Measurements from ENCODE around the gene SH3RF3.

The SH3RF3 gene

DNA sequence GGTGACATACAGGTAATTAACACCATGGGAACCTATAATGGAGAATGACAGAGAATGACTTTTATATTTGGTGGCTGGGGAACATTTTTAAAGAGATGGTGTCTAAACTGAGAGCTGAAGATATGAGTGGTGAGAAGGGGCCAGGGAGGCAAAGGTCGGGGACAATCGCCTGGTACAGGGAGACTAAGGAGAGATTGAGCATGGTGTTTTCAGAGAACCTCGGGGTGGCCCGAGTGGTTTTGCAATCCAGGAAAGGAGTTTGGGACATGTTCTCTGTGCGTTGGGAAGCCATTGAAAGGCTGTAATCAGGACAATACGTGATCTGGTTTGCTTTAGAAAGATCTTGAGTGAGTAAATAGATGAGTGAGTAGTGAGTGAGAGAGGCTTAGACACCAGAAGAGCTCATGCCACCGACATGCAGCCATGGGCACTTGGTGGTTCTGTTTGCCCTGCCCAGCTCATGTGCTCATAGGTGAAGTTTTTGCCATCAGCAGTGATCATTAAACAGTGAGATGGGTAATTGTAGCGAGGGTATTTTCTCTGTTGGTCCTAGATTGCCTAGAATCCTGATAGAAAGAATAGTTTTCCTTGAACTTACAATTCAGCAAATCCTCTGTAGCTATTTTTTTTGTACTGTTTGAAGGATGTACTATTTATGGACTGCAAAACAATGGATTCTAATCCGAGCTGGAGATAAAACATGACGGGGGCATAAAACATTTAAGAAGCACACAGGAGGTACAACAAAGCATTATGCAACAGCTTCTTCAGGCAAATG lies 114.7 kb downstream of the SH3RF3 start:
- no peak overlapping the region for H3K23ac ChIP-seq (ENCODE audit: low read length)
- H3K4me2 ChIP-seq (ENCODE audit: low read length), result no peak overlapping the region
- H2AK5ac ChIP-seq (ENCODE audit: low read length), result no peak overlapping the region
- WGBS (ENCODE audit: extremely low coverage, insufficient coverage, low lambda C conversion rate), result no CpG with 5 or more reads among the region's 10 CpGs
- no peak for DNase-seq
- H3K18ac ChIP-seq (ENCODE audit: low read length), result no peak overlapping the region
- H3K36me3 ChIP-seq (ENCODE audit: control insufficient read depth, insufficient read depth, low read length), result no peaks in the 10 kb centered on the region
- H3K56ac ChIP-seq (ENCODE audit: low read length), result no peak overlapping the region
- H3K4me3 ChIP-seq (ENCODE audit: low read length), result no peak overlapping the region
- H4K8ac ChIP-seq (ENCODE audit: low read depth, low read length), result no peak overlapping the region
- H2BK5ac ChIP-seq (ENCODE audit: low read length), result no peak overlapping the region
- no peaks in the 10 kb centered on the region for H3K79me2 ChIP-seq (ENCODE audit: control insufficient read depth, insufficient read depth, low read length)
- no peaks in the 10 kb centered on the region for H3K4me1 ChIP-seq (ENCODE audit: control insufficient read depth, low read depth, low read length)
- H4K5ac ChIP-seq (ENCODE audit: low read length), result no peak overlapping the region
- H3K27ac ChIP-seq (ENCODE audit: low read depth, low read length), result no peak overlapping the region
- no peaks in the 10 kb centered on the region for H3K79me1 ChIP-seq (ENCODE audit: low read length)
- no peak overlapping the region for H2BK15ac ChIP-seq (replicated peaks; ENCODE audit: low read depth)
- H3K27me3 ChIP-seq (ENCODE audit: insufficient read depth, low read length, poor library complexity), result no peaks in the 10 kb centered on the region
- no peak overlapping the region for H3K9ac ChIP-seq (ENCODE audit: low read length)
- H2BK120ac ChIP-seq (ENCODE audit: low read depth, low read length), result no peak overlapping the region
- no peak overlapping the region for H3K4ac ChIP-seq (ENCODE audit: low read depth, low read length)

DNA sequence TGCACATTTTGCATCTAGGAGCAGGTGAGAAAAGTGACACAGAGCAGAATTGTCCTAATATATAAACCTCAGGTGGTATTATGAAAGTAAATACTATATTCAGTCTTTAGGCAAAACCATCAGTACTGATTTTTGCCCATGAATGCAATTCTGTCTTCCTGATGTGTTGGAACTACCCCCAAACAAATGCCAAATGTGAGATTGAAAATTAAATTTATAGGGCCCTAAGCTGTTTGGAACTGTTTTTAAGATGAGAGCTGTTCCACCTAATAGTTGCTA lies 115.2 kb downstream of the SH3RF3 start:
- Histone ChIP-seq H3K27ac (ENCODE audit: low read depth, low read length) (no peak overlapping the region), H2BK5ac (ENCODE audit: low read length) (no peak overlapping the region), H4K8ac (ENCODE audit: low read depth, low read length) (no peak overlapping the region), H3K9ac (ENCODE audit: low read length) (no peak overlapping the region), H3K4me2 (ENCODE audit: low read length) (no peak overlapping the region), H3K27me3 (ENCODE audit: insufficient read depth, low read length, poor library complexity) (no peaks in the 10 kb centered on the region), H2BK120ac (ENCODE audit: low read depth, low read length) (no peak overlapping the region), H3K79me1 (ENCODE audit: low read length) (no peaks in the 10 kb centered on the region), H2BK15ac (replicated peaks; ENCODE audit: low read depth) (no peak overlapping the region), H3K23ac (ENCODE audit: low read length) (no peak overlapping the region), H4K5ac (ENCODE audit: low read length) (no peak overlapping the region), H3K56ac (ENCODE audit: low read length) (no peak overlapping the region), H3K79me2 (ENCODE audit: control insufficient read depth, insufficient read depth, low read length) (no peaks in the 10 kb centered on the region), H3K18ac (ENCODE audit: low read length) (no peak overlapping the region), H3K4ac (ENCODE audit: low read depth, low read length) (no peak overlapping the region), H3K4me1 (ENCODE audit: control insufficient read depth, low read depth, low read length) (no peaks in the 10 kb centered on the region), H3K4me3 (ENCODE audit: low read length) (no peak overlapping the region), H3K36me3 (ENCODE audit: control insufficient read depth, insufficient read depth, low read length) (no peaks in the 10 kb centered on the region), H2AK5ac (ENCODE audit: low read length) (no peak overlapping the region)
- no peak for DNase-seq

DNA sequence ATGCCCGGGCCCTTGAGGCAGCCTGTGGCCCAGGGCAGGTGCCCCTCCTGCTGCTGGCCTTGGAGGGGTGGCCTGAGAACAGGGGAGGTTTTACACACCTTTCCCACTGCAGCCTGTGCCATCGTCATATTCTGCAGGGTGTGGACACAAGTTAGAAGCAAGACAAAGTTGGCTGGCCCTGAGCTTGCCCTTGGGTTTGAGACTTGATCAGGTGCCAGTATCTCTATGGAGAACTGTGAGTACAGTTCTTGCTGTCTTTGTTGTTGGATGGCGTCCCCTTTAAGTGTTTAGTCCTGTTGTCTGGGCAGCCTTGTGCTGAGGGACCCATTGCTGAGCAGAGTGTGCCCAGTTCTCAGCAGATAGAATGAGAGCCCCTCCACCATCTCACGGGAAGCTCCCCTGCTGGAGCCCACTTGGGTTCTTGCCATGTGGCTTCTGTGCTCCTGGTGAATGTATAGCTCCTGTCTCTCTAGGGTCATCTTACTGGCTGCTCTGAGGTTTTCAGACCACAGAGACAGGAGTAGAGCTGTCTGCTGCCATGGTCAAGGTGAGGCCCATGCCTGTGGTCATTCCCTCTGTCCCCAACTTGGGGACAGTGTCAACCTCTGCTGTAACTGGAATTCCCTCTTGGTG lies 115.9 kb downstream of the SH3RF3 start:
- Histone ChIP-seq H3K79me2 (ENCODE audit: control insufficient read depth, insufficient read depth, low read length) (no peaks in the 10 kb centered on the region), H3K79me1 (ENCODE audit: low read length) (no peaks in the 10 kb centered on the region), H3K4me2 (ENCODE audit: low read length) (no peak overlapping the region), H2AK5ac (ENCODE audit: low read length) (no peak overlapping the region), H3K4me3 (ENCODE audit: low read length) (no peak overlapping the region), H2BK15ac (replicated peaks; ENCODE audit: low read depth) (no peak overlapping the region), H2BK5ac (ENCODE audit: low read length) (no peak overlapping the region), H3K18ac (ENCODE audit: low read length) (no peak overlapping the region), H3K36me3 (ENCODE audit: control insufficient read depth, insufficient read depth, low read length) (no peaks in the 10 kb centered on the region), H4K8ac (ENCODE audit: low read depth, low read length) (no peak overlapping the region), H3K27me3 (ENCODE audit: insufficient read depth, low read length, poor library complexity) (no peaks in the 10 kb centered on the region), H3K4ac (ENCODE audit: low read depth, low read length) (no peak overlapping the region), H3K9ac (ENCODE audit: low read length) (no peak overlapping the region), H3K56ac (ENCODE audit: low read length) (no peak overlapping the region), H4K5ac (ENCODE audit: low read length) (no peak overlapping the region), H3K4me1 (ENCODE audit: control insufficient read depth, low read depth, low read length) (no peaks in the 10 kb centered on the region), H3K23ac (ENCODE audit: low read length) (no peak overlapping the region), H2BK120ac (ENCODE audit: low read depth, low read length) (no peak overlapping the region), H3K27ac (ENCODE audit: low read depth, low read length) (no peak overlapping the region)
- DNase-seq, result no peak
- no CpG with 5 or more reads among the region's 4 CpGs for WGBS (ENCODE audit: extremely low coverage, insufficient coverage, low lambda C conversion rate)

DNA sequence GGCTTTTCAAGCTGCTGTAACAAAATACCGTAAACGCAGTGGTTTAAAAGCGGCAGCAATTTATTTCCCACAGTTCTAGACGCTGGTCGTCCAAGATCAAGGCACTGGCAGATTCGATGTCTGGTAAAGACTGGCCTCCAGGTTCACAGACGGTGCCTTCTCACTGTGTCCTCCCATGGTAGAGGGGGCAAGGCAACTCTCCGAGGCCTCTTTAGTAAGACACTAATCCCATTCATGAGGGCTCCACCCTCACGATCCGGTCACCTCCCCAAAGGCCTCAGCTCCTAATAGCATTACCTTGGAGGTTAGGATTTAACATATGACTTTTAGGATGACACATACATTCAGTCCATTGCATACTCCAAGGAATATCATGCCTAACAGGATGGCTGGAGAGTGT lies 117.2 kb downstream of the SH3RF3 start:
- Histone ChIP-seq H2BK15ac (replicated peaks; ENCODE audit: low read depth) (no peak overlapping the region), H3K4me1 (ENCODE audit: control insufficient read depth, low read depth, low read length) (no peaks in the 10 kb centered on the region), H3K4ac (ENCODE audit: low read depth, low read length) (no peak overlapping the region)

DNA sequence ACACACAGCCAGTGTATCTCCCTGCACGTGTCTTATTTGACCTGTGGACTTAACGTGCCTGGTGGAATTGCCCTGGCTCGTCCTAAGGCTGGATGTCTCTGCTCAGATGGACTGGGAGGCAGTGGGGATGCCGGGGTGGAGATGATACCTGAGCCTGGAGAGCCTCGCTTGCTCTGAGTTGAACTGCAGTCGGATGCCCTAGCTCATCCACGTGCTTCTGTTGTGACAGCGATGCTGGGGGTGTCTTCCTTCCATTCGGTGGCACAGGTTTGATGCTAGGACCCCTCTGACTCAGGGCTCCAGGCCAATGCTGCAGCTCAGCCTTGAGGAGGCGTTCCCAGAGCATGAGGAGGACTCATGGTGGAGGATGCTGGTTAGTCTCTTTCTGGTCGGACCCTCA lies 117.6 kb downstream of the SH3RF3 start:
- Histone ChIP-seq H3K9ac (ENCODE audit: low read length) (no peak overlapping the region), H4K5ac (ENCODE audit: low read length) (no peak overlapping the region), H2BK5ac (ENCODE audit: low read length) (no peak overlapping the region), H3K23ac (ENCODE audit: low read length) (no peak overlapping the region), H3K4me1 (ENCODE audit: control insufficient read depth, low read depth, low read length) (no peaks in the 10 kb centered on the region), H3K27me3 (ENCODE audit: insufficient read depth, low read length, poor library complexity) (no peaks in the 10 kb centered on the region), H2AK5ac (ENCODE audit: low read length) (no peak overlapping the region), H3K4ac (ENCODE audit: low read depth, low read length) (no peak overlapping the region), H3K18ac (ENCODE audit: low read length) (no peak overlapping the region), H3K27ac (ENCODE audit: low read depth, low read length) (no peak overlapping the region), H3K56ac (ENCODE audit: low read length) (no peak overlapping the region), H2BK15ac (replicated peaks; ENCODE audit: low read depth) (no peak overlapping the region), H3K79me1 (ENCODE audit: low read length) (no peaks in the 10 kb centered on the region), H3K4me2 (ENCODE audit: low read length) (no peak overlapping the region), H3K36me3 (ENCODE audit: control insufficient read depth, insufficient read depth, low read length) (no peaks in the 10 kb centered on the region), H3K4me3 (ENCODE audit: low read length) (no peak overlapping the region), H4K8ac (ENCODE audit: low read depth, low read length) (no peak overlapping the region), H2BK120ac (ENCODE audit: low read depth, low read length) (no peak overlapping the region), H3K79me2 (ENCODE audit: control insufficient read depth, insufficient read depth, low read length) (no peaks in the 10 kb centered on the region)
- WGBS (ENCODE audit: extremely low coverage, insufficient coverage, low lambda C conversion rate), result no CpG with 5 or more reads among the region's 11 CpGs
- no peak for DNase-seq

More for the DNA sequence above, 117.2 kb downstream of the SH3RF3 start:
- H3K27me3 ChIP-seq (ENCODE audit: insufficient read depth, low read length, poor library complexity), result no peaks in the 10 kb centered on the region
- H3K18ac ChIP-seq (ENCODE audit: low read length), result no peak overlapping the region
- no peaks in the 10 kb centered on the region for H3K79me2 ChIP-seq (ENCODE audit: control insufficient read depth, insufficient read depth, low read length)
- H2BK5ac ChIP-seq (ENCODE audit: low read length), result no peak overlapping the region
- no peaks in the 10 kb centered on the region for H3K79me1 ChIP-seq (ENCODE audit: low read length)
- no peak overlapping the region for H4K8ac ChIP-seq (ENCODE audit: low read depth, low read length)
- no peak overlapping the region for H3K4me3 ChIP-seq (ENCODE audit: low read length)
- H3K4me2 ChIP-seq (ENCODE audit: low read length), result no peak overlapping the region
- no peak overlapping the region for H2BK120ac ChIP-seq (ENCODE audit: low read depth, low read length)
- no peaks in the 10 kb centered on the region for H3K36me3 ChIP-seq (ENCODE audit: control insufficient read depth, insufficient read depth, low read length)
- DNase-seq, result no peak
- WGBS (ENCODE audit: extremely low coverage, insufficient coverage, low lambda C conversion rate), result no CpG with 5 or more reads among the region's 10 CpGs
- no peak overlapping the region for H3K27ac ChIP-seq (ENCODE audit: low read depth, low read length)
- no peak overlapping the region for H2AK5ac ChIP-seq (ENCODE audit: low read length)
- H4K5ac ChIP-seq (ENCODE audit: low read length), result no peak overlapping the region
- no peak overlapping the region for H3K56ac ChIP-seq (ENCODE audit: low read length)
- H3K9ac ChIP-seq (ENCODE audit: low read length), result no peak overlapping the region
- no peak overlapping the region for H3K23ac ChIP-seq (ENCODE audit: low read length)

DNA sequence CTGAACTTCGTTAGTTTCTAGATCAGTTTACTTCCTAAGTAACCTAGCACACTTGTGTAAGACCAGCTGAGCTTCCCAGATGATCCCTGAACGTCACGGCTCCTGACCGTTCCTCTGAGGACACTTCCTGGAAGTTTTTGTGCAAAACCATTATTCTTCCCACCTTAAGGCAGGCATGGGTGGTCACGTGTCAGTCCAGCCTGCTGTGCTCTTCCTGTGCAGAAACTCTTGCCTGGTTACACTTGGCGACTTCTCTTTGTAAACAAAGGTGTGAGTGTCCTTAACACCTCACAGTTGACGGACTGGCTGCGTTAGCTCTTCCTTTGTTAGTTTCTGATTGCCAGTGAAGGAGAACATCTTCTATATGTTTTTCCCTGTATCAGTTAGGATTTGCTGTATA lies 118.3 kb downstream of the SH3RF3 start:
- no peaks in the 10 kb centered on the region for H3K36me3 ChIP-seq (ENCODE audit: control insufficient read depth, insufficient read depth, low read length)
- H3K4ac ChIP-seq (ENCODE audit: low read depth, low read length), result no peak overlapping the region
- no peak overlapping the region for H2AK5ac ChIP-seq (ENCODE audit: low read length)
- no peak overlapping the region for H3K9ac ChIP-seq (ENCODE audit: low read length)
- no peak overlapping the region for H2BK120ac ChIP-seq (ENCODE audit: low read depth, low read length)
- H3K23ac ChIP-seq (ENCODE audit: low read length), result no peak overlapping the region
- no peak overlapping the region for H3K27ac ChIP-seq (ENCODE audit: low read depth, low read length)
- H3K18ac ChIP-seq (ENCODE audit: low read length), result no peak overlapping the region
- no peak for DNase-seq
- H3K79me2 ChIP-seq (ENCODE audit: control insufficient read depth, insufficient read depth, low read length), result no peaks in the 10 kb centered on the region
- no peak overlapping the region for H2BK5ac ChIP-seq (ENCODE audit: low read length)
- H4K5ac ChIP-seq (ENCODE audit: low read length), result no peak overlapping the region
- H2BK15ac ChIP-seq (replicated peaks; ENCODE audit: low read depth), result no peak overlapping the region
- H3K4me3 ChIP-seq (ENCODE audit: low read length), result no peak overlapping the region
- H3K4me2 ChIP-seq (ENCODE audit: low read length), result no peak overlapping the region
- H3K79me1 ChIP-seq (ENCODE audit: low read length), result no peaks in the 10 kb centered on the region
- no peak overlapping the region for H3K56ac ChIP-seq (ENCODE audit: low read length)
- WGBS (ENCODE audit: extremely low coverage, insufficient coverage, low lambda C conversion rate), result no CpG with 5 or more reads among the region's 8 CpGs
- H4K8ac ChIP-seq (ENCODE audit: low read depth, low read length), result no peak overlapping the region
- no peaks in the 10 kb centered on the region for H3K27me3 ChIP-seq (ENCODE audit: insufficient read depth, low read length, poor library complexity)
- H3K4me1 ChIP-seq (ENCODE audit: control insufficient read depth, low read depth, low read length), result no peaks in the 10 kb centered on the region

All from mesendoderm (in vitro differentiated cells).